NCI-H146 treated with DMSO at 0.1 percent for 48 hours (cell line): ENCODE measurements around the gene DNASE1L1.

Source experiments
- DNase-seq: peaks from one replicate; lab custom pipeline; 2025; ENCODE audit not compliant: unreplicated experiment; lab: John Stamatoyannopoulos, UW

DNASE1L1 gene

GRCh38 chrX:154384284-154384892 lies 24.7 kb downstream of the DNASE1L1 start:
- no peak for DNase-seq

GRCh38 chrX:154383359-154384283 lies 25.4 kb downstream of the DNASE1L1 start:
- no peak for DNase-seq

DNA sequence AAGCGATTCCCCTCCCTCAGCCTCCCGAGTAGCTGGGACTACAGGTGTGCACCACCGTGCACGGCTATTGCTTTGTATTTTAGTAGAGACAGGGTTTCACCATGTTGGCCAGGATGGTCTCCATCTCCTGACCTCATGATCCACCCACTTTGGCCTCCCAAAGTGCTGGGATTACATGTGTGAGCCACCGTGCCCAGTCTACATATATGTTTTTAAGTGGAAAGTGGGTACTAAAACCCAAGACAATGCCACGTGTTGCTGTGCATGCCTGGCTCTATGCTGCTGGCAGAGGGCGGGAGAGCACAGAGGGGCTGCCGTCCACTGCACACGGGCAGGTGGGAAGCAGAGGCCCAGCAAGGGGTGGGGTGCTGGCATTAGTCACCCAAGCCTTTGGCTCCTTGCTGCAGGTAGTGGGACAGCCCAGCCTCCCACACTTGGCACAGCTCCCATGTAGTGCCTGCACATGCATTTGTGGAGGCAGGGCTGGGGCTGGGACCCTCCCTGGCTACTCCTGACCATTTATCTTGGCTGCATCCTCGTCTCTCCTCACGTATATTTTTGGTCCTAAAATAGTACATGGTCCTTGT lies 26.5 kb downstream of the DNASE1L1 start:
- no peak for DNase-seq

DNA sequence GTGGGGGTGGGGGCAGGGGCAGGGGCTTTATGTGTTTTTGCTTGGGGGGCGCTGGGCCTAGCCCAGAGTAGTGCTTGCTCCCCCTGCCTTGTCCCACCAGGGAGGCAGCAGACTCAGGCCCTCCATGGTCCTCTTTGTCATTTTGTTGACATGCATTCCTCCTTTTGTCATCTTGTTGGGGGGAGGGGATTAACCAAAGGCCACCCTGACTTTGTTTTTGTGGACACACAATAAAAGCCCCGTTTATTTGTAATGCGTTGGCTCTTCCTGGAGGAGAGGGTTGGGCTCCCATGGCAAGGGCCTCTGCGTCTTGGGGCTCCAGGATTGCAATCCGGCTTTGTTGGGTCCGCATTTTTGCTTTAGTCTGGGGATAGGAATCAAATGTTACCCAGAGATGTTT lies 27.8 kb downstream of the DNASE1L1 start:
- DNase-seq, result no peak

- no peak for DNase-seq
Measured at GRCh38 chrX:154380787-154381186, 28.3 kb downstream of the DNASE1L1 start.

DNA sequence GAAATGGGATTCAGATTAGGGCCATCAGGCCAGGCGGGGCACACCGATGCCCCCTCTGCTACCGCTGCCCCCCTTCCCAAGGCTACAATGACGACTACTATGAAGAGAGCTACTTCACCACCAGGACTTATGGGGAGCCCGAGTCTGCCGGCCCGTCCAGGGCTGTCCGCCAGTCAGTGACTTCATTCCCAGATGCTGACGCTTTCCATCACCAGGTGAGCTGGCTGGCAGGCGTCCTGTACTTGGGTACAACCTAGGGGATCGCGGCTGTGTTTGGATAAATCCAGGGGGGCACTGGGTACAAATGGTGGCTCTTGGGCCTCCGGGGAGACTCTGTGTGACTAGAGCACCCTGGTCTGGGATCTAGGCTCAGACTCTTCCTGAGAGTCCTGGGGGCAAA lies 28.9 kb downstream of the DNASE1L1 start:
- no peak for DNase-seq

- no peak for DNase-seq
Measured at GRCh38 chrX:154379569-154379951, 29.5 kb downstream of the DNASE1L1 start.

DNA sequence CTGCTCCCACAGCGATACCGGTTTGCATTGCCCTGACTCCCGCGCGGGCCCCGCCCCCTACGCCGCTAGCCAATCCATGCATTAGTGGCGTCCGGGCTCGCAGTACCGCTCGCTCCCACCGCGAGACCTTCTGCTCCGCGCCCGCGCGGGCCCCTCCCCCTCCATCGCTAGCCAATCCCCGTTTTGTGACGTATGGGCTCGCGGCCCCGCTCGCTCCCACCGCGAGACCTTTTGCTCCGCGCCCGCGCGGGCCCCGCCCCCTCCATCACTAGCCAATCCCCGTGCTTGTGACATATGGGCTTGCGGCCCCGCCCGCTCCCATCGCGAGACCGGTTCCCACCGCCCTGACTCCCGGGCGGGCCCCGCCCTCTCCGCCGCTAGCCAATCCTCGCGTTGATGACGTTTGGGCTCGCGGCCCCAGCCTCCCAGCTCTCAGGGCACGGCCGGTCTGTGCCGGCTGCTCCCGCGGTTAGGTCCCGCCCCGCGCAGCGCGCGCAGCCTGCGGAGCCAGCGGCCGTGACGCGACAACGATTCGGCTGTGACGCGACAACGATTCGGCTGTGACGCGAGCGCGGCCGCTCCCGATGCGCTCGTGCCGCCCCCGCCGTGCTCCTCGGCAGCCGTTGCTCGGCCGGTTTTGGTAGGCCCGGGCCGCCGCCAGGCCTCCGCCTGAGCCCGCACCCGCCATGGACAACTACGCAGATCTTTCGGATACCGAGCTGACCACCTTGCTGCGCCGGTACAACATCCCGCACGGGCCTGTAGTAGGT lies 30.1 kb downstream of the DNASE1L1 start, which contains the start of gene EMD:
Gene EMD, plus strand, starts transcription at position 497 of the 770 bp plus-strand sequence. Its CDS starts 190 bp downstream, at position 687.
- DNase-seq, result peak; percentile 97

DNA sequence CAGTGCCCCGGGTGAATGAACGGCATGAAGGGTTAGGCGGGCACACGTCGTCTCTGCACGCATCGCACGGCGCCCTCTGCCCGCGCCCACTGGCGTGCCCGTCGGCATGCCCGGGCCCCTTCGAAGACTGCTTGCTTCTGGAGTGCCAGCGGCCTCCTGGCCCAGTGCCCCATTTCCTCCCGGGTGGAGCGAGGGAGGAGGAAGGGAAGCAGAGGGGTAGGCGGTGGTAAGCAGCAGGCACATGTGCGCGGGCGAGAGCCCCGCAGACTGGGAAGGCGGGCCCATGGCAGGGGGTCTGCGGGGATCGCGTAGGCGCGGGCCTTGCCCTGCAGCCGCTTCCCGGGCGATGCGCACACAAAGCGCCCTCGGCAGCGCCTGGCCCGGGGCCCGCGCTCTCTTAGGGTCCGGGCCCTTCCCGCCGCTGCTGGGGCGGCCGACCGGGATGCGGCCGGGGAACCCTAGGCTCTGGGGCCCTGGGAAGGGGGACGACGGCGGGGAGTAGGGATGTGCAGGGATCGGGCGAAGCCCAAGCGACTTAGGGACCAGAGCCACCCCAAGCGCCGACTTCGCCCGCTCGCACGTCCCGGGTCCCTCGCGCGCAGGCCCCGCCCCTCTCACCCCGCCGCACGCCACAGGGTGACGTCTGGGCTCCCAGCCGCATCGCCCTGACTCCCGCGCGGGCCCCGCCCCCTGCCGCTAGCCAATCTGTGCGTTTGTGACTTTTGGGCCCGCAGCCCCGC lies 30.8 kb downstream of the DNASE1L1 start:
- DNase-seq, result no peak

GRCh38 chrX:154376774-154377173 lies 32.3 kb downstream of the DNASE1L1 start:
- no peak for DNase-seq

DNA sequence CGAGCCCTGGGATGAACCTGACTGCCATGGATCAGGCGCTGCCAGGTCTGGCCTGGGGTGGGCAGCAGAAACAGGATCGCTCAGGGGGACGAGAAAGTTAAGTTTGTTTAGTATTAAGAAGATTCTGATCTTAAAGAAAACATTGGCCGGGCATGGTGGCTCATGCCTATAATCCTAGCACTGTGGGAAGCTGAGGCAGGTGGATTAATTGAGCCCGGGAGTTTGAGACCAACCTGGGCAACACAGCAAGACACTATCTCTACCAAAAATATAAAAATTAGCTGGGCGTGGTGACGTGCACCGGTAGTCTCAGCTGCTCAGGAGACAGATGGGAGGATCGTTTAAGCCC lies 33.9 kb downstream of the DNASE1L1 start:
- DNase-seq, result no peak

GRCh38 chrX:154374313-154375155 lies 34.5 kb downstream of the DNASE1L1 start, which contains the start of gene FLNA:
TSS of gene FLNA (minus strand) at chrX:154374634. CDS start at chrX:154371245, 3,389 bp downstream.
- no peak for DNase-seq

GRCh38 chrX:154373340-154374306 lies 35.4 kb downstream of the DNASE1L1 start:
- peak; percentile 86 for DNase-seq

DNA sequence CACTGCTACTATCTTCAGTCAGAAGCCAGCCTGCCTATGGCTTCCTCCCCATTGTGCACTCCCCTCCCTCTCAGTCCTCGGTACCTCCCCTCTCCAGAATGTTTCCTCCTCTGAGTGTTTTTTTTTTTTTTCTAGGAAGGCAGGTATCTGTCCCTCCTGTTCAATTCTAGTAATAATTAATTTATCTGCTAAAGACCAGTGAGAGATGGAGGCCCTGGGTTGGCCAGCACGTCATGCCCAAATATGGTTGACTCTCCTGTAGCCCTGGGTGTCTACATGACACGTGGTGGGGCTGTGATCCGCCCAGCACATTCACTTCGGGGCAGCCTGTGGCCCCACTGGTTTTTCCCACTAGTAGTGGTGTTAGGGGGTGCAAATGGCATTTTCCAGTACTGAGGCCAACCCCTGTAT lies 36.4 kb downstream of the DNASE1L1 start:
- DNase-seq, result no peak

DNA sequence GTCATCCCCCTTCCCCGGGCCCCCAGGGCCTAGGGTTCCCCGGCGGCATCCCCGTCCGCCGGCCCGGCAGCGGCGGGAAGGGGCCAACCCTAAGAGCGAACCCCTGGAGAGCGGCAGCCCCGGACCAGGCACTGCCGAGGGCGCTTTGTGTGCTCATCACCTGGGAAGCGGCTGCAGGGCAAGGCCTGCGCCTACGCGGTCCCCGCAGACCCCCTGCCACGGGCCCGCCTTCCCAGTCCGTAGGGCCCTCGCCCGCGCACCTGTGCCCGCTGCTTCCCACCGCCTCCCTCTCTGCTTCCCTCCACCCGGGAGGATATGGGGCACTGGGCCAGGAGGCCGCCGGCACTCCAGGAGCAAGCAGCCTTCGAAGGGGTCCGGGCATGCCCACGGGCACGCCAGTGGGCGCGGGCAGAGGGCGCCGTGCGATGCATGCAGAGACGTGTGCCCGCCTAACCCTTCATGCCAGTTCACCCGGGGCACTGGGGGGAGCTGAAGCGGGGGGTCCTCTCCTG lies 37.2 kb downstream of the DNASE1L1 start:
- DNase-seq, result no peak

- peak; percentile 74 for DNase-seq
Measured at GRCh38 chrX:154371017-154371788, 37.9 kb downstream of the DNASE1L1 start.

DNA sequence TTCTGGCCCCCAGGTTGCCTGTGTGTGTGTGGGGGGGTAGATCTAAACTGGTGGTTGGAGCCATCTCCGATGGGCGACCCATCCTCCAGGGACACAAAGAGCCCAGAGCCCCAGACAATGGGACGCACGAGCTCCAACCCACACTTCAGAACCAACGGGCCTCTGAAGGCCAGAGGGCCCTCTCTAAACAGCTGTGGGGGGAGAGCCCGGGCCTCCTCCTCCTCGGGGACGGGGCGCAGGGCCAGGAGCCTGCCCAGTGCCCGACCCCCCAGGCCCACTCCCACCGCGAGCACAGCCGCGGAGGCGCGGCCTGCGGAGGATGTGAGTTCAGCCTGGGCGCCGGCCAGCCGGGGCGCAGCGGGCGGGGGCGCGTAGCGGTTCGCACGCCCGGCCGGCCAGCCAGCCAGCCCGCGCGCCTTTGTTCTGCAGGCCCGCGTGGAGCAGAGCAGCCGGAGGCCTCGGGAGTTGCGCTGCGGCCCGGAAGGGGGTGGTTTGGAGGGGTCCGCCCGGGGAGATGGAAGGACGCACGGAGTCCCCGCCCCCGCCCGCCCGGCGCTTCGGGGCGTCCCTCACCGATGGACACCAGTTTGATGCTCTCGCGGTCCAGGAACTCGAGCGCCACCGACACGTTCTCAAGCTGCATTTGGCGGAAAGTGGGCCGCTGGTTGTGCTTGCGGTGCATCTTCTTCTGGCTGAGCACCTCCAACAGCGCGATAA lies 38.6 kb downstream of the DNASE1L1 start:
- DNase-seq, result no peak
